Ovary (tissue), 9 donors: ENCODE results near the gene NAA35. TPM values are rescaled to one million over a fixed set of nuclear protein-coding genes. Genes with fewer than 3 reads are reported as not detected.

Source experiments
- DNase-seq, 5 donors: peaks; one replicate each; pipeline ENCODE4 v3.0.0-alpha.2; 2019 to 2020
- H3K27ac ChIP-seq, 2 donors: fragments of 200-600 bp; one replicate each; pipeline versions ENCODE4 v1.5.1 to v1.8.0; 2019 to 2022
- H3K27me3 ChIP-seq: fragments of 200-600 bp; one replicate; pipeline ENCODE4 v1.8.0; 2022
- H3K36me3 ChIP-seq: fragments of 200-600 bp; sonication (generic); one replicate; pipeline ENCODE4 v1.5.1; 2019
- H3K4me1 ChIP-seq: one replicate; pipeline ENCODE4 v1.8.1; 2013; ENCODE audit warnings: mild to moderate bottlenecking, moderate library complexity; ENCODE audit not compliant: insufficient read depth
- H3K4me3 ChIP-seq: fragments of 200-600 bp; sonication (generic); one replicate; pipeline ENCODE4 v1.5.1; 2017
- H3K9me3 ChIP-seq, 2 donors: fragments of 200-600 bp in 1 of 2; sonication (generic) in 1 of 2; one replicate each; pipeline versions ENCODE4 v1.5.1 to v1.8.1; 2013 to 2019; ENCODE audit warnings: mild to moderate bottlenecking in 1 of 2, moderate library complexity in 1 of 2
- CTCF ChIP-seq, 3 donors: fragments of 450-650 bp in 2 of 3; fragments of 200-600 bp in 1 of 3; IDR thresholded peaks; one replicate each; pipeline versions ENCODE4 v1.5.1 to v1.8.0; 2016 to 2022; ENCODE audit warnings: antibody characterized with exemption in 3 of 3, mild to moderate bottlenecking in 1 of 3
- EP300 ChIP-seq: sonication (generic); formaldehyde crosslinking; IDR thresholded peaks from one replicate; pipeline ENCODE4 v1.6.1; 2017; ENCODE audit warnings: antibody characterized with exemption
- POLR2A ChIP-seq: fragments of 450-650 bp; IDR thresholded peaks from one replicate; pipeline ENCODE4 v1.6.1; 2017; ENCODE audit warnings: antibody characterized with exemption, mild to moderate bottlenecking, moderate library complexity
- WGBS, 3 donors: extraction: QIAGEN DNeasy Blood & Tissue Kit in 1 of 3; methylation state at CpG; one replicate each; pipeline versions ENCODE4 v1.1.5 to v1.1.7; 2013 to 2017; 5-methylcytosine and 5-hydroxymethylcytosine counted together
- intact Hi-C, 4 donors: fragments of 100-400 bp; cut with DNase I; formaldehyde crosslinking; loops; one replicate each; pipeline versions ENCODE4 v1.11.0 to v1.15.1; 2022 to 2023
- polyA plus RNA-seq, 2 donors: library from polyadenylated mRNA; stranded (reverse); fragments of 200-250 nt in 1 of 2; fragments of 350-450 nt in 1 of 2; fragmentation: Illumina TruSeq in 1 of 2; extraction: RNeasy Lipid Tissue Mini Kit (QIAGEN cat#74804) in 1 of 2; gene quantifications; one replicate each; pipeline ENCODE4 v1.2.3, GENCODE V29; 2013 to 2014
- total RNA-seq, 7 donors: library from RNA; depleted of rRNA in 2 of 7; stranded (reverse); fragments of >200 nt in 2 of 7; fragmentation: NEBNext Ultra II Directional in 3 of 7; extraction: Animal tissue kit (Norgen Biotek cat#: 25700) in 3 of 7; gene quantifications; one replicate each; pipeline versions ENCODE4 v1.1.0 to v1.2.4, GENCODE V29; 2016 to 2023
- donor health status: DM: no; HTN: no; CAD: no; lungs with moderate emphysema.
- donor health status: DM: no; HTN: no; CAD: no.
- donor health status: Bipolar disorder and iron deficiency.
- donor health status: DM: yes; HTN: yes; CAD: no.
- donor health status: DM: no; HTN: no; CAD: no.
- donor health status: DM: yes; HTN: yes; CAD: no.

The NAA35 gene
- total and polyA plus RNA-seq, 9 donors = 10.6 to 25.5 (median 18.4) TPM

GRCh38 chr9:86052556-86053468, 111.9 kb downstream of the NAA35 start:
- no peaks in the 10 kb centered on the region for H3K9me3 ChIP-seq
- no peak for TF ChIP-seq CTCF (IDR thresholded peaks at IDR 0.05)
- TF ChIP-seq EP300 = no peak
- no peak for TF ChIP-seq POLR2A
- H3K27ac ChIP-seq = no peak overlapping the region
- H3K36me3 ChIP-seq = no peaks in the 10 kb centered on the region
- H3K27me3 ChIP-seq = no peaks in the 10 kb centered on the region
- 90 to 93% (median 93%) methylated on average over 21 of the region's 21 CpGs for WGBS, 3 donors
- intact Hi-C loops = no loop called here
- no peaks in the 10 kb centered on the region for H3K4me1 ChIP-seq
- H3K4me3 ChIP-seq = no peak overlapping the region
- no peak for DNase-seq

- Histone ChIP-seq H3K36me3 (no peaks in the 10 kb centered on the region), H3K27ac (no peak overlapping the region), H3K4me3 (no peak overlapping the region), H3K27me3 (no peaks in the 10 kb centered on the region), H3K9me3 (no peaks in the 10 kb centered on the region), H3K4me1 (no peaks in the 10 kb centered on the region)
- intact Hi-C loops = no loop called here
- WGBS, 3 donors = 80 to 82% (median 81%) methylated on average over 3 of the region's 3 CpGs
- TF ChIP-seq POLR2A (no peak), EP300 (no peak), CTCF (IDR thresholded peaks at IDR 0.05) (no peak)
- no peak for DNase-seq
Measured at GRCh38 chr9:86054695-86055094, 113.7 kb downstream of the NAA35 start.

GRCh38 chr9:86057491-86057890, 116.5 kb downstream of the NAA35 start:
- intact Hi-C loops = no loop called here

More at GRCh38 chr9:86057491-86057890, 116.5 kb downstream of the NAA35 start:
- Histone ChIP-seq H3K36me3 (no peaks in the 10 kb centered on the region), H3K4me3 (no peak overlapping the region), H3K9me3 (no peaks in the 10 kb centered on the region), H3K27ac (no peak overlapping the region), H3K27me3 (no peaks in the 10 kb centered on the region), H3K4me1 (no peaks in the 10 kb centered on the region)
- 74 to 90% (median 85%) methylated on average over 10 to 13 of the region's 13 CpGs for WGBS, 3 donors
- no peak for TF ChIP-seq CTCF (IDR thresholded peaks at IDR 0.05)
- no peak for TF ChIP-seq EP300
- no peak for TF ChIP-seq POLR2A
- DNase-seq = no peak
